PC-3 (cell line): ENCODE data around the gene ERCC2.

Experiments
- CTCF ChIP-seq: fragments of 300-600 bp; sonication (generic); conservative IDR thresholded peaks from 2 replicates; pipeline ENCODE4 v1.5.1; 2017; ENCODE audit warnings: antibody characterized with exemption, low read depth, mild to moderate bottlenecking, low read length
- EZH2 ChIP-seq: fragments of 300-600 bp; sonication (generic); IDR thresholded peaks from one replicate; pipeline ENCODE4 v1.6.1; 2017; ENCODE audit warnings: antibody characterized with exemption, mild to moderate bottlenecking, low read length; ENCODE audit not compliant: unreplicated experiment
- EZH2phosphoT487 ChIP-seq: fragments of 300-600 bp; sonication (generic); IDR thresholded peaks from 2 replicates; pipeline ENCODE4 v1.6.1; 2018; ENCODE audit warnings: mild to moderate bottlenecking, antibody characterized with exemption, low read length, borderline replicate concordance

- TF ChIP-seq CTCF (no peak), EZH2 (no peak), EZH2phosphoT487 (no peak)
Observed at GRCh38 chr19:45350477-45351058, 19.8 kb downstream of the ERCC2 start.
